ENCODE data around the gene SKI. TPM values are rescaled to one million over a fixed set of nuclear protein-coding genes. Genes with fewer than 3 reads are reported as not detected.

The SKI gene
- total and polyA plus RNA-seq, 9 of the 15 experiments (the other 6 are each of a cell fraction or from before 2014, with no cell fraction given), result 0.10 to 60.5 (median 4.6) TPM

GRCh38 chr1:2199042-2199810 is 28.9 kb upstream of the SKI start (continued):
- TF ChIP-seq ZMIZ1 (IDR thresholded peaks at IDR 0.05; ENCODE audit: low read depth in 2 of 2, low read length in 2 of 2), result 0 out of 4 replicates have a peak, but pooled peaks of 1 of the 2 experiments have one; percentile 45
- no peak for TF ChIP-seq FIP1L1 (IDR thresholded peaks at IDR 0.05; ENCODE audit: low read depth, low read length, poor library complexity, severe bottlenecking)
- TF ChIP-seq MAFK (IDR thresholded peaks at IDR 0.05; ENCODE audit: low read length), result no peak
- TF ChIP-seq RBM39 (optimal IDR thresholded peaks at IDR 0.05; ENCODE audit: low read depth, low read length), result no peak
- TF ChIP-seq NEUROD1 (IDR thresholded peaks at IDR 0.05; ENCODE audit: borderline replicate concordance, low read depth, low read length, partially characterized antibody), result no peak
- TF ChIP-seq CTCF (IDR thresholded peaks at IDR 0.05 in 2 of 3, conservative IDR thresholded peaks at IDR 0.05 in 1 of 3; ENCODE audit: insufficient read depth in 2 of 3, low read depth in 1 of 3, low read length in 3 of 3), result no peak; a peak in 1 of 6 replicates
- no peak for TF ChIP-seq PATZ1 (CRISPR knock-in tag; IDR thresholded peaks at IDR 0.05; ENCODE audit: borderline replicate concordance)
- TF ChIP-seq HDAC2 (IDR thresholded peaks at IDR 0.05), result peak; percentile 60; the same call in 1 of the 2 replicates
- no peak for TF ChIP-seq ZNF507 (tag; conservative IDR thresholded peaks at IDR 0.05)
- TF ChIP-seq U2AF2 (optimal IDR thresholded peaks at IDR 0.05; ENCODE audit: low read depth, low read length), result no peak
- TF ChIP-seq PTTG1 (tag; IDR thresholded peaks at IDR 0.05; ENCODE audit: low read depth), result no peak
- TF ChIP-seq KLF1 (tag; IDR thresholded peaks at IDR 0.05), result peak; percentile 44; the same call in 1 of the 2 replicates
- peak; percentile 44; the same call in 1 of the 2 replicates for TF ChIP-seq NFRKB (IDR thresholded peaks at IDR 0.05; ENCODE audit: low read depth)
- TF ChIP-seq ZBTB9 (CRISPR knock-in tag; IDR thresholded peaks at IDR 0.05), result peak; percentile 47; the same call in 1 of the 2 replicates
- no peak for TF ChIP-seq CTCFL (IDR thresholded peaks at IDR 0.05; ENCODE audit: borderline replicate concordance, insufficient read depth, low read depth, low read length, poor library complexity, severe bottlenecking)

Measured in K562 (cell line).